Uterus (tissue), 2 donors: ENCODE data around the gene RAVER2.

Source experiments
- POLR2A ChIP-seq, 2 donors: fragments of 450-650 bp; IDR thresholded peaks; one replicate each; pipeline ENCODE4 v1.6.1; 2016; ENCODE audit warnings: antibody characterized with exemption in 2 of 2, mild to moderate bottlenecking in 1 of 2, moderate library complexity in 1 of 2
- TF ChIP-seq, protein P1 (sequence below), 4 experiments: fragments of 200-600 bp in 2 of 4; fragments of 450-650 bp in 2 of 4; sonication (generic) in 2 of 4; IDR thresholded peaks; one replicate each; pipeline ENCODE4 v1.5.1; 2016 to 2019; ENCODE audit warnings: antibody characterized with exemption in 4 of 4, mild to moderate bottlenecking in 2 of 4, moderate library complexity in 1 of 4

DNA sequence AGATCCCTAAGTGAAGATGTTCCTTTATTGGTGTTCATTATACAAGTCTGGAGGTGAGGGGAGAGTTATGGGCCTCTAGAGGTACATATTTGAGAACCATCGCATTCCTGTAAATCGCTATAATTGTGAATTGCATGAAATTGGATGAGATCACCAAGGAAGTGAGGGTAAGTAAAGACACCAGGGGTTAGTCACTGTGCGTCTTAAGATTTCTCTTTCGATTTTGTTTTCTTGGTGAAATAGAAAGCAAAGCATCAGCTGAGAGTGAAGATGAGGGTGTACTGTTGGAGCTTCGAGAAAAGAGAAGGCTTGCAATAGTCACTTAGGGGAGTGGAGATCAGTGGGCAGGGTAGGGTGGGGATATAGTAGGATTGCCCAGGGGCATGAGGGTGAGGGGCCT, 82.1 kb downstream of the RAVER2 start:
- TF ChIP-seq, protein P1, sequence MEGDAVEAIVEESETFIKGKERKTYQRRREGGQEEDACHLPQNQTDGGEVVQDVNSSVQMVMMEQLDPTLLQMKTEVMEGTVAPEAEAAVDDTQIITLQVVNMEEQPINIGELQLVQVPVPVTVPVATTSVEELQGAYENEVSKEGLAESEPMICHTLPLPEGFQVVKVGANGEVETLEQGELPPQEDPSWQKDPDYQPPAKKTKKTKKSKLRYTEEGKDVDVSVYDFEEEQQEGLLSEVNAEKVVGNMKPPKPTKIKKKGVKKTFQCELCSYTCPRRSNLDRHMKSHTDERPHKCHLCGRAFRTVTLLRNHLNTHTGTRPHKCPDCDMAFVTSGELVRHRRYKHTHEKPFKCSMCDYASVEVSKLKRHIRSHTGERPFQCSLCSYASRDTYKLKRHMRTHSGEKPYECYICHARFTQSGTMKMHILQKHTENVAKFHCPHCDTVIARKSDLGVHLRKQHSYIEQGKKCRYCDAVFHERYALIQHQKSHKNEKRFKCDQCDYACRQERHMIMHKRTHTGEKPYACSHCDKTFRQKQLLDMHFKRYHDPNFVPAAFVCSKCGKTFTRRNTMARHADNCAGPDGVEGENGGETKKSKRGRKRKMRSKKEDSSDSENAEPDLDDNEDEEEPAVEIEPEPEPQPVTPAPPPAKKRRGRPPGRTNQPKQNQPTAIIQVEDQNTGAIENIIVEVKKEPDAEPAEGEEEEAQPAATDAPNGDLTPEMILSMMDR (IDR thresholded peaks at IDR 0.05) = no peak
- no peak for TF ChIP-seq POLR2A (IDR thresholded peaks at IDR 0.05)
